Measurements from ENCODE around the gene PSMA4.
"Not testable (repeated sequence)": the region's sequence is repeated elsewhere in the genome, so short reads cannot be mapped to it uniquely, and the experiment has no call there.

PSMA4 gene

GRCh38 chr15:78550815-78551214, 10.6 kb downstream of the PSMA4 start:
- Histone ChIP-seq H3K9ac (ENCODE audit: low read depth in 1 of 2, low read length in 2 of 2) (no peak overlapping the region), H3K36me3 (ENCODE audit: control insufficient read depth in 1 of 2, insufficient read depth in 2 of 2, low read length in 2 of 2) (peaks cover 23 to 52% of the 10 kb centered on the region in 2 donors), H3K9me3 (ENCODE audit: control insufficient read depth in 1 of 2, low read length in 2 of 2) (no peaks in the 10 kb centered on the region), H3K4me1 (ENCODE audit: control insufficient read depth in 1 of 2, insufficient read depth in 2 of 2, low read length in 2 of 2) (no peaks in the 10 kb centered on the region), H3K4me3 (ENCODE audit: low read depth in 1 of 2, low read length in 2 of 2) (no peak overlapping the region), H3K27ac (ENCODE audit: low read depth, low read length) (no peak overlapping the region), H3K27me3 (ENCODE audit: control insufficient read depth in 1 of 2, insufficient read depth in 2 of 2, low read length in 2 of 2) (no peaks in the 10 kb centered on the region)

GRCh38 chr15:78551902-78552301, 11.7 kb downstream of the PSMA4 start:
- Histone ChIP-seq H3K4me1 (ENCODE audit: control insufficient read depth in 1 of 2, insufficient read depth in 2 of 2, low read length in 2 of 2) (no peaks in the 10 kb centered on the region), H3K27me3 (ENCODE audit: control insufficient read depth in 1 of 2, insufficient read depth in 2 of 2, low read length in 2 of 2) (no peaks in the 10 kb centered on the region), H3K4me3 (ENCODE audit: low read depth in 1 of 2, low read length in 2 of 2) (no peak overlapping the region), H3K9me3 (ENCODE audit: control insufficient read depth in 1 of 2, low read length in 2 of 2) (no peaks in the 10 kb centered on the region), H3K27ac (ENCODE audit: low read depth, low read length) (no peak overlapping the region), H3K9ac (ENCODE audit: low read depth in 1 of 2, low read length in 2 of 2) (no peak overlapping the region), H3K36me3 (ENCODE audit: control insufficient read depth in 1 of 2, insufficient read depth in 2 of 2, low read length in 2 of 2) (peaks cover 18 to 41% of the 10 kb centered on the region in 2 donors)

- Histone ChIP-seq H3K27ac (ENCODE audit: low read depth, low read length) (no peak overlapping the region), H3K9ac (ENCODE audit: low read depth in 1 of 2, low read length in 2 of 2) (no peak overlapping the region), H3K4me3 (ENCODE audit: low read depth in 1 of 2, low read length in 2 of 2) (no peak overlapping the region), H3K9me3 (ENCODE audit: control insufficient read depth in 1 of 2, low read length in 2 of 2) (no peaks in the 10 kb centered on the region), H3K4me1 (ENCODE audit: control insufficient read depth in 1 of 2, insufficient read depth in 2 of 2, low read length in 2 of 2) (no peaks in the 10 kb centered on the region), H3K36me3 (ENCODE audit: control insufficient read depth in 1 of 2, insufficient read depth in 2 of 2, low read length in 2 of 2) (peaks cover 15 to 34% of the 10 kb centered on the region in 2 donors), H3K27me3 (ENCODE audit: control insufficient read depth in 1 of 2, insufficient read depth in 2 of 2, low read length in 2 of 2) (no peaks in the 10 kb centered on the region)
Observed at GRCh38 chr15:78552597-78552996, 12.4 kb downstream of the PSMA4 start.

- not testable (repeated sequence) for H3K4me3 ChIP-seq (ENCODE audit: low read depth in 1 of 2, low read length in 2 of 2); H3K36me3 ChIP-seq (ENCODE audit: control insufficient read depth in 1 of 2, insufficient read depth in 2 of 2, low read length in 2 of 2); H3K27ac ChIP-seq (ENCODE audit: low read depth, low read length); H3K27me3 ChIP-seq (ENCODE audit: control insufficient read depth in 1 of 2, insufficient read depth in 2 of 2, low read length in 2 of 2); H3K9me3 ChIP-seq (ENCODE audit: control insufficient read depth in 1 of 2, low read length in 2 of 2); H3K4me1 ChIP-seq (ENCODE audit: control insufficient read depth in 1 of 2, insufficient read depth in 2 of 2, low read length in 2 of 2); H3K9ac ChIP-seq (ENCODE audit: low read depth in 1 of 2, low read length in 2 of 2)
Observed at GRCh38 chr15:78560201-78560600, 20.0 kb downstream of the PSMA4 start.

GRCh38 chr15:78561490-78561889, 21.2 kb downstream of the PSMA4 start:
- no peak overlapping the region for H3K27ac ChIP-seq (ENCODE audit: low read depth, low read length)

GRCh38 chr15:78563092-78563491, 22.8 kb downstream of the PSMA4 start:
- no peaks in the 10 kb centered on the region for H3K36me3 ChIP-seq (ENCODE audit: control insufficient read depth in 1 of 2, insufficient read depth in 2 of 2, low read length in 2 of 2)
- H3K4me3 ChIP-seq (ENCODE audit: low read depth in 1 of 2, low read length in 2 of 2) = no peak overlapping the region
- no peaks in the 10 kb centered on the region for H3K9me3 ChIP-seq (ENCODE audit: control insufficient read depth in 1 of 2, low read length in 2 of 2)
- H3K4me1 ChIP-seq (ENCODE audit: control insufficient read depth in 1 of 2, insufficient read depth in 2 of 2, low read length in 2 of 2) = peaks cover 7 to 17% of the 10 kb centered on the region in 2 donors
- peaks cover 0 to 6% of the 10 kb centered on the region in 2 donors for H3K27me3 ChIP-seq (ENCODE audit: control insufficient read depth in 1 of 2, insufficient read depth in 2 of 2, low read length in 2 of 2)
- H3K27ac ChIP-seq (ENCODE audit: low read depth, low read length) = no peak overlapping the region
- H3K9ac ChIP-seq (ENCODE audit: low read depth in 1 of 2, low read length in 2 of 2) = no peak overlapping the region

More at GRCh38 chr15:78561490-78561889, 21.2 kb downstream of the PSMA4 start:
- peaks cover 0 to 6% of the 10 kb centered on the region in 2 donors for H3K27me3 ChIP-seq (ENCODE audit: control insufficient read depth in 1 of 2, insufficient read depth in 2 of 2, low read length in 2 of 2)
- peaks cover 7 to 15% of the 10 kb centered on the region in 2 donors for H3K4me1 ChIP-seq (ENCODE audit: control insufficient read depth in 1 of 2, insufficient read depth in 2 of 2, low read length in 2 of 2)
- H3K9ac ChIP-seq (ENCODE audit: low read depth in 1 of 2, low read length in 2 of 2) = no peak overlapping the region
- no peak overlapping the region for H3K4me3 ChIP-seq (ENCODE audit: low read depth in 1 of 2, low read length in 2 of 2)
- H3K36me3 ChIP-seq (ENCODE audit: control insufficient read depth in 1 of 2, insufficient read depth in 2 of 2, low read length in 2 of 2) = no peaks in the 10 kb centered on the region
- H3K9me3 ChIP-seq (ENCODE audit: control insufficient read depth in 1 of 2, low read length in 2 of 2) = no peaks in the 10 kb centered on the region

GRCh38 chr15:78564743-78565096, 24.5 kb downstream of the PSMA4 start:
- Histone ChIP-seq H3K9me3 (ENCODE audit: control insufficient read depth in 1 of 2, low read length in 2 of 2) (no peaks in the 10 kb centered on the region), H3K36me3 (ENCODE audit: control insufficient read depth in 1 of 2, insufficient read depth in 2 of 2, low read length in 2 of 2) (no peaks in the 10 kb centered on the region), H3K9ac (ENCODE audit: low read depth in 1 of 2, low read length in 2 of 2) (no peak overlapping the region), H3K27ac (ENCODE audit: low read depth, low read length) (no peak overlapping the region), H3K27me3 (ENCODE audit: control insufficient read depth in 1 of 2, insufficient read depth in 2 of 2, low read length in 2 of 2) (peaks cover 0 to 6% of the 10 kb centered on the region in 2 donors), H3K4me3 (ENCODE audit: low read depth in 1 of 2, low read length in 2 of 2) (peak overlapping the region; percentile 76 to 82), H3K4me1 (ENCODE audit: control insufficient read depth in 1 of 2, insufficient read depth in 2 of 2, low read length in 2 of 2) (peaks cover 7 to 17% of the 10 kb centered on the region in 2 donors)

- Histone ChIP-seq H3K9me3 (ENCODE audit: control insufficient read depth in 1 of 2, low read length in 2 of 2) (no peaks in the 10 kb centered on the region), H3K27me3 (ENCODE audit: control insufficient read depth in 1 of 2, insufficient read depth in 2 of 2, low read length in 2 of 2) (peaks cover 0 to 6% of the 10 kb centered on the region in 2 donors), H3K27ac (ENCODE audit: low read depth, low read length) (no peak within 1 kb of the TSS), H3K36me3 (ENCODE audit: control insufficient read depth in 1 of 2, insufficient read depth in 2 of 2, low read length in 2 of 2) (no peaks in the 10 kb centered on the region), H3K9ac (ENCODE audit: low read depth in 1 of 2, low read length in 2 of 2) (peak within 1 kb of the TSS; percentile 68 to 77), H3K4me1 (ENCODE audit: control insufficient read depth in 1 of 2, insufficient read depth in 2 of 2, low read length in 2 of 2) (peaks cover 7 to 17% of the 10 kb centered on the region in 2 donors), H3K4me3 (ENCODE audit: low read depth in 1 of 2, low read length in 2 of 2) (peak within 1 kb of the TSS; percentile 76 to 82)
Observed at GRCh38 chr15:78565097-78565950, 25.1 kb downstream of the PSMA4 start, which contains the start of gene CHRNA5. TSS of gene CHRNA5 (plus strand) at chr15:78565520. CDS start at chr15:78565720, 200 bp downstream.

- Histone ChIP-seq H3K4me3 (ENCODE audit: low read depth in 1 of 2, low read length in 2 of 2) (peak overlapping the region; percentile 76 to 82), H3K27me3 (ENCODE audit: control insufficient read depth in 1 of 2, insufficient read depth in 2 of 2, low read length in 2 of 2) (peaks cover 4 to 6% of the 10 kb centered on the region in 2 donors), H3K4me1 (ENCODE audit: control insufficient read depth in 1 of 2, insufficient read depth in 2 of 2, low read length in 2 of 2) (peaks cover 7 to 17% of the 10 kb centered on the region in 2 donors), H3K9ac (ENCODE audit: low read depth in 1 of 2, low read length in 2 of 2) (peak overlapping the region; percentile 68 to 77), H3K9me3 (ENCODE audit: control insufficient read depth in 1 of 2, low read length in 2 of 2) (no peaks in the 10 kb centered on the region), H3K36me3 (ENCODE audit: control insufficient read depth in 1 of 2, insufficient read depth in 2 of 2, low read length in 2 of 2) (no peaks in the 10 kb centered on the region), H3K27ac (ENCODE audit: low read depth, low read length) (no peak overlapping the region)
Observed at GRCh38 chr15:78565951-78566774, 25.9 kb downstream of the PSMA4 start.

- H3K4me1 ChIP-seq (ENCODE audit: control insufficient read depth in 1 of 2, insufficient read depth in 2 of 2, low read length in 2 of 2) = peaks cover 7 to 17% of the 10 kb centered on the region in 2 donors
- H3K4me3 ChIP-seq (ENCODE audit: low read depth in 1 of 2, low read length in 2 of 2) = peak overlapping the region; percentile 26 to 29
- no peak overlapping the region for H3K27ac ChIP-seq (ENCODE audit: low read depth, low read length)
- H3K27me3 ChIP-seq (ENCODE audit: control insufficient read depth in 1 of 2, insufficient read depth in 2 of 2, low read length in 2 of 2) = peaks cover 4 to 6% of the 10 kb centered on the region in 2 donors
- H3K9me3 ChIP-seq (ENCODE audit: control insufficient read depth in 1 of 2, low read length in 2 of 2) = no peaks in the 10 kb centered on the region
- no peaks in the 10 kb centered on the region for H3K36me3 ChIP-seq (ENCODE audit: control insufficient read depth in 1 of 2, insufficient read depth in 2 of 2, low read length in 2 of 2)
- H3K9ac ChIP-seq (ENCODE audit: low read depth in 1 of 2, low read length in 2 of 2) = no peak overlapping the region
Observed at GRCh38 chr15:78567531-78567930, 27.3 kb downstream of the PSMA4 start.
